ENCODE data around the gene NR6A1.

The NR6A1 gene

GRCh38 chr9:124680714-124681390 is 90.3 kb downstream of the NR6A1 start:
- no peak for DNase-seq

GRCh38 chr9:124680049-124680448 is 91.1 kb downstream of the NR6A1 start:
- DNase-seq = no peak

- DNase-seq = no peak
These were observed 95.0 kb downstream of the NR6A1 start for GRCh38 chr9:124676159-124676551.

GRCh38 chr9:124675261-124676158 is 95.6 kb downstream of the NR6A1 start:
- no peak for DNase-seq

- DNase-seq = no peak
These were observed 96.5 kb downstream of the NR6A1 start for GRCh38 chr9:124674651-124675050.

- DNase-seq = peak; percentile 18
These were observed 98.0 kb downstream of the NR6A1 start for GRCh38 chr9:124673063-124673462.

- no peak for DNase-seq
These were observed 99.2 kb downstream of the NR6A1 start for GRCh38 chr9:124671861-124672260.

GRCh38 chr9:124666642-124667041 is 104.5 kb downstream of the NR6A1 start:
- no peak for DNase-seq

GRCh38 chr9:124665391-124666058 is 105.6 kb downstream of the NR6A1 start:
- no peak for DNase-seq

GRCh38 chr9:124664143-124664542 is 107.0 kb downstream of the NR6A1 start:
- no peak for DNase-seq

GRCh38 chr9:124663046-124663961 is 107.8 kb downstream of the NR6A1 start:
- no peak for DNase-seq

GRCh38 chr9:124662561-124662960 is 108.5 kb downstream of the NR6A1 start:
- no peak for DNase-seq

- no peak for DNase-seq
These were observed 109.8 kb downstream of the NR6A1 start for GRCh38 chr9:124661271-124661670.

- no peak for DNase-seq
These were observed 110.7 kb downstream of the NR6A1 start for GRCh38 chr9:124660341-124660801.

GRCh38 chr9:124659099-124659659 is 111.9 kb downstream of the NR6A1 start:
- DNase-seq = peak; percentile 26

GRCh38 chr9:124658165-124659017 is 112.7 kb downstream of the NR6A1 start:
- DNase-seq = peak; percentile 48

GRCh38 chr9:124657516-124657915 is 113.6 kb downstream of the NR6A1 start:
- no peak for DNase-seq

- no peak for DNase-seq
These were observed 116.7 kb downstream of the NR6A1 start for GRCh38 chr9:124654431-124654830.

GRCh38 chr9:124652615-124653393 is 118.3 kb downstream of the NR6A1 start:
- DNase-seq = no peak

GRCh38 chr9:124652203-124652602 is 118.9 kb downstream of the NR6A1 start:
- no peak for DNase-seq

Data from activated CD4-positive, alpha-beta T cell treated with anti-CD3 and anti-CD28 coated beads, Interleukin-2, amount 50 U/mL, for 16 hours (primary cell).